ENCODE measurements around the gene CERS3.

CERS3 gene

GRCh38 chr15:100529556-100529955 lies 806 bp upstream of the CERS3 start:
- no peak for DNase-seq (ENCODE audit: low spot score)

GRCh38 chr15:100526027-100526481 lies 2.7 kb downstream of the CERS3 start:
- no peak for DNase-seq (ENCODE audit: low spot score)

DNA sequence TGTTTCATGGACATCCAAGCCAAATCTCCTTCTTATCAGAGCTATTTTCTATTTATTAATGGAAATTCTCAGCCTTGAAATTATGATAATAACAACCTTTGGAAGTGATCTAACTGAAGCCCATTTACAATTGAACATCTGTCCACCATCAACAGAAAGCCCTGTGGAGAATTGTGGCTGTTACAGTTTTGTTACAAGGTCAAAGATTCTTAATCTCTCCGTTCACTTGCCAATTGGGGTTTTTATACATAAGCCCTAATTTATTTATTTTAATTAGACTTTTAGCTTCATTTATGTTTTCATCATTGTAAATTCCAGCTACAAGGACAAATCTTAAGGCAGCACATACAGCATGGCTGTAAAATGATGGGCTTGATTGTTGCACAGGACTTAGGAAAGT lies 3.3 kb downstream of the CERS3 start:
- no peak for DNase-seq (ENCODE audit: low spot score)

DNA sequence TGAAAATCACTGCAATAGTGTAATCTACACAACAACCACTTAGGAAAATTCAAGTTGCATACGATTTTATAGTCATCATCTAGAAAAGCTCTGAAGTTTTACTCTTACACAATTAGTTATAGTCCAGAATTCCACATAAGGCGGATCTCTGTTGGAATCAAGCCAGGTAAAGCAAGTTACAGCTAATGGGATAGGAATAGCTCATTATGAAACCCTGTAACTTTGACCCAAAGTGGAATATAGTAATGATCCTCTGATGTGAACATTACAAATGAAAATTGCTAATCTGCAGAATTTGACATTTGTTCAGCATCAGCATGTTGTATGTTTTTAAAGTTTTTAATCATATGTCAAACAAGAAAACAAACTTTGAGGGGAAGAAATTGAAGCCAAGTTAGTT lies 4.4 kb downstream of the CERS3 start:
- no peak for DNase-seq (ENCODE audit: low spot score)

DNA sequence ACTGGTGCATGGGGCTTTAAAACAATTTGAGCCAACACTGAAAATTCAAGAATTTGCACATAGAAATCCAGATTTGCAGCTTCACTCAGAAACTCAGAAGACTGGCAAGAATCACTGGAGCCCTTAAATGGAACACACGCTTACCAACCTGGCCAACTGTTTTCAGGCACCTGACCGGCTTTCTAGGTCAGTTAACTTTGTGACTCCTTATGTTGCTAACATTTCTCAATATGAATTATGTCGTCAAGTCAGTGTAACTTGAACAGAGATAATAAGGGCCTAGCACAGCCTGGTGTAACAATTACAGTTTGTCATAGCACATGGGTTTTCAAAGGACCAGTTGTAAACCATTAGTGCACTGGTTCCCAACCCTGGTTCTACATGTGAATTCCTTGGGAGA lies 6.8 kb downstream of the CERS3 start:
- DNase-seq (ENCODE audit: low spot score), result no peak

- no peak for DNase-seq (ENCODE audit: low spot score)
Measured at GRCh38 chr15:100520132-100520921, 8.4 kb downstream of the CERS3 start.

DNA sequence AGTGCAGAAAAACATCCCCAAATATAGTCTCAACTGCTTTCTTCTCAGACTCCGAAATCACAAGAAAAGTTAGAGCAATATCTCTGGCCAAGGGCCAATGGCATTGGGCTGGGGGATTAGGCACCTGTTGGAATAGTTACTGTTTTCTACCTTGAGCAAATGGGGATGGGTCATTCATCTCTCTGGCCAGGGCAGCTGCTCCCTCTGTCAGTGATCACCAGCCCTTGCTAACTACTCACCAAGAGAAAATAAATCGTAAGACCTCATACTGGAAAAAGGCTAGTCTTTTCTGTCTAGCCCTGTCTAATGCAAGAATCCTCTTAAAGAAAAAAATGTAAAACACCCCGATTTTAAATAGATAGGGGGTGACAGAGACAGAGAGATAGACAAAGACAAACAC lies 10.9 kb downstream of the CERS3 start:
- DNase-seq (ENCODE audit: low spot score), result no peak

GRCh38 chr15:100516643-100517512 lies 11.9 kb downstream of the CERS3 start:
- DNase-seq (ENCODE audit: low spot score), result no peak

- no peak for DNase-seq (ENCODE audit: low spot score)
Measured at GRCh38 chr15:100515758-100516157, 13.0 kb downstream of the CERS3 start.

- no peak for DNase-seq (ENCODE audit: low spot score)
Measured at GRCh38 chr15:100508641-100509300, 20.0 kb downstream of the CERS3 start.

DNA sequence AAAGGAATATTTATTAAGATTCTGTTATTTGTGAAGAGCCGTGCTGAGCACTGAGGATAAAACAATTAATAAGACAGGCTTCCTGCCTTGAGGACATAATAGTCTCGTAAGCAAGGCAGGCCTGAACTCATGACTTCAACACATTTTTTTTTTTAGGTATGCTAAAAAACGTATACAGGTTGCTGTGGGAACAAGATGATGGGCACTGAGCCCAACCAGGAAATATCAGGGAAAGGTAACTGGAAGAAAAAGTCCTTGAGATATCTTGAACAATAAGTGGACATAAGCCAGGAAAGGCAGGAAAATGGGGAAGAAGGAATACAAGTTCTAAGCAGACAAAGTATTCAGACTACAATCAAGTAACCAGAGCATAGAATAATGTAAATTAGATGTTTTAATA lies 26.1 kb downstream of the CERS3 start:
- DNase-seq (ENCODE audit: low spot score), result no peak

DNA sequence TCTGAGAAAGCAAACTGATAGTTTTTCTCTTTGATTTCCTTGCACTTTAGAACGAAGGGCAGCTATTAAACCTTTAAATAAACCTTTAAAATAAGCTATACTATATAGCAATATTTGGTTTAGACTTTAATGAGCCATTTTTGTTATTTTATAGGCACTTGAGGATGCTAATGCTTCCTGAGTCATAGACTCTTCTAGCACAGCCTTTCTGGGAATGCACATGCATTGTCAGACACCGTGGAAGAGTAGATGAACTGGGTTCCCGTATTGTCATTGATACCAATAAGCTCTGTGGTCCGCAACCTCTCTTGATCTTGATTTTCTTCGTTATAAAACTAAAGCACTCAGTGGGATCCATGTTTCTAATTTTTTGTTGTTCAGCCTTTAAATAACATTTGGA lies 27.6 kb downstream of the CERS3 start:
- no peak for DNase-seq (ENCODE audit: low spot score)

DNA sequence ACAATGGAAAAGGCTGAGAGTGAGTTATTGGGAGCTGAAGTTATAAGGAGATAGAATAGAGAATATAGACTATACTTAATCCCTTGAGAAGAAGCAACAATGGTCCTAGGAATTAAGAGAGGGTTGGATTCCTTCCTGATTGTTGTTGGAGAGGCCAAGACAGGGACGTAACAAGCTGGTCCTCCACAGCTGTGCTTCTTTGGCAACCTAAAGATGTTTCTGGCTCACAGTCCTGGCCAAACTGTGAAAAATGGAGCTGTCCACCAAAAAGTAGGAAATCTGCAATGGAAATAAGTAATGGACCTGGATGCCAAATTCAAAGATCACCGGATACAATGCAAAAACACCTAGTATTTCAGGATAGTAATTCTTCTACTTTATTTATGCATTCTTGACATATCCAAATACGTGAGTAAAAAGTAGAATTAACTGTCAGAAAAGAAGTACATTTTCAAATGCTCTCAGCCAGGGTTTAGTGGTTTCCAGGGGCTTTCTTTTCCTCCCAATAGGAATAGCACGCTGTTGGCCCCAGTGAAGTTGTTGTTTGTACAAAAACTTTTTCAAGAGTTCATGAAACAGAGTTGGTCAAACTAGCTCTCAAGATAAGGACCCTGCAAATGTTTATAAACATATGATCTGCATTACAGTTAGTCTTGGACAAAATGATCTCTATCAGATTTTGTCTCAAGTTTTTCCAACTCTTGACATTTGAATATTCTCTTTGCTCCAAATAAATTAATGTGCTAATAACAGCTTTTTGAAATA lies 28.3 kb downstream of the CERS3 start:
- no peak for DNase-seq (ENCODE audit: low spot score)

- DNase-seq (ENCODE audit: low spot score), result no peak
Measured at GRCh38 chr15:100495861-100496260, 32.9 kb downstream of the CERS3 start.

DNA sequence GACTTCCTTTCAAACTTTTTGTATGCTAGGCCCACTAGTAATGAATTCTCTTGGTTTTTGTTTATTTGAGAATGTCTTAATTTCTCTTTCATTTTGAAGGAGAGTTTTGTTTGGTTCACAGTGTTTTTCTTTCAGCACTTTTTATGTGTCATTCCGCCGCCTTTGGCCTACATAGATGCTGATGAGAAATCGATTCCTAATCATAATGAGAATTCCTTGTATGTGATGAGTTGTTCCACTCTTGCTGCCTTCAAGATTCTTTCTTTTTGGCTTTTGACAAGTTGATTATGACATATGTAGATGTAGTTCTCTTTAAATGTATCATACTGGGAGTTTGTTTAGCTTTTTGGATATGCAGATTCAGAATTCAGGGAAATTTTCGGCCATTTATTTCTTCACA lies 35.5 kb downstream of the CERS3 start:
- no peak for DNase-seq (ENCODE audit: low spot score)

DNA sequence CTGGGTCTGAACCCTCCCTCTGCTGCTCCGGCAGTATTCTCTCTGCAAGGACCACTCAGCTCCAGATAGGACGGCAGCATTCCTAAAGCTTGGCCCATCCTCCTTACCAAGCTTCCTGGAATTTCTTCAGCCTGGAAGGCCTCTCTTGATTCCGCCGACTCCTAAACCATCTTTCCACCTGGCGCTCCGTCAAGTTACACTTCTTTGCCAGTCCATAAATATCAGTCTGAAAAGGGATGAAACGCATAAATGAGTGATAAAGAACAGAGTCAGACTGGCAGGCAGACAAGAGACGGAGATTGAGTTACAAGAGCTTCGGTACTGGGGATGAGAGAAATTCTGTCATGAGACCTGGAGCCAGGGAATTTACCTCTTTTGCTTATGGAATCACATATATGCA lies 44.3 kb downstream of the CERS3 start:
- DNase-seq (ENCODE audit: low spot score), result no peak

DNA sequence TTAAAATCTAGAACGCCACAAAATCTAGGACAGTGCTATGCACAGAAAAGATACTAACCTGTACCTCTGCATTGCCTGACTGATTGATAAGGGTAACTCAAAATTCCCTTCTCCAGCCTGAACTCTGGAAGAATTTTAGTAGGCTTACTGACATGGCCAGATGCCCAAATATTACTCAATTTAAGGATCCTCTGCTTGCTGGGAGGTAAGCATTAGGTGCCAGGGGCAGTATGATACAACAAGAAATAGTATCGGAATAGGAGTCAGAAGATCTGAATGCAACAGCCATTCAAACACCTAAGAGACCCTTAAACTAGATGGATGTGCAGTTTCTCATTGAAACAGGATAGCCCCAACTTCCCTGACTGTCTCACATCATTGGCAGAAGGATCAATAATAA lies 45.4 kb downstream of the CERS3 start:
- DNase-seq (ENCODE audit: low spot score), result no peak

DNA sequence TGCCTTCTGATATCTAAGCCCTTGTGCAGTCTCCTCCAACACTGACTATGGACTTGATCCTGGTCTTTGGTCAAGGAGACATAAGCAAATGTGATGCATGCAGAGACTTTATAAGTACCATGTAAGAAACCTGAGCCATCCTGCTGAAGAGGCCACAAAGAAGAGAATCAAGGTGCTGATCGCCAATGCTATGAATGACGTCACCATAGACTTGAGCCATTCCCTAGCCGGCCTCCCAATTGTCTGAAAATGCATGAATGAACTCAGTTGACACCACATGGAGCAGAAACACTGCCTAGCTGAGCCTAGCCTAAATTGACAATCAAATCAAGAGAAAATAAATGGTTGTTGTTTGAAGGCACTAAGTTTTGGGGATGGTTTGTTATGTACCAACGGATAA lies 51.9 kb downstream of the CERS3 start:
- DNase-seq (ENCODE audit: low spot score), result no peak

DNA sequence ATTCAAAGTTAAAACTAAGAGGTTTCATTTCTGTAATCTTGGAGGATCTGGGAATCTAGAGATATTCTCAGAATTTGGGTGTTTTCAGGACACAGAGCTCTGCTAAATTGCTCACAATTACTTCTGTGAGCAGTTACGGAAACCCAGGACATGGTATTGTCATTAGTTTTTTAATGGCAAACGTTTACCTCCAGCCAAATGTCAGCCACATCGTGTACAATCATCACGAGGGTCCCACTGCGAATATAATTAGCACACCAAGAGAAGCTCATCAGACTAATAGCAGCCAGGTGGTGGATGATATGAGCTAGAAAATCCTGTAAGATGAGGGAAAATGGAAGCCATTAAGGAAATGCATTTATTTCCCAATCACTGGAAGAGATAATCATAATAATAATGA lies 56.0 kb downstream of the CERS3 start:
- DNase-seq (ENCODE audit: low spot score), result no peak

- DNase-seq (ENCODE audit: low spot score), result no peak
Measured at GRCh38 chr15:100471933-100472332, 56.8 kb downstream of the CERS3 start.

GRCh38 chr15:100468285-100468684 lies 60.5 kb downstream of the CERS3 start:
- DNase-seq (ENCODE audit: low spot score), result no peak

DNA sequence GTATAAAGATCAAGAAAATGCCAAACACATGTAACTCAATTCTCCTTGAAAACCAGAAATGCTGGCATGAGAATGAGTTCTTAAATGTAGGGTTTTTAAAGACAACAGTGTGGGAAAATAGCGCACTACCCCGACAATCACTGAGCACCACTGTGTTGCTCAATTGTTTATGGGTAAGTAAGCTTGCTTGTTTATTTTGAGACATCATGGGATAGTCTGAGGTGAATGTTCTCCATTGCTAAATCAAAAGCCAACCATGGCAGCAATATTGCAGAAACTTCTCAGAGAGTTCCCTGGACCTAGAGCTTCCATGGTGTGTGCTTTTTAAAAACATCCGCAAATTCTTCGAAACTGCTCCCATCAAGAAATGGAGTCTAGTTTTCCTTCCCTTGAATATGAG lies 62.7 kb downstream of the CERS3 start:
- no peak for DNase-seq (ENCODE audit: low spot score)

Data from AG20443 (cell line).